Brain pericyte (primary cell): ENCODE data around the gene DNAJC11.
"Not testable (repeated sequence)": the region's sequence is repeated elsewhere in the genome, so short reads cannot be mapped to it uniquely, and the experiment has no call there.

Experiments used
- DNase-seq: peaks from one replicate; pipeline ENCODE4 v3.0.0-alpha.2; 2012; ENCODE audit warnings: low read depth, low spot score

DNAJC11 gene, protein sequence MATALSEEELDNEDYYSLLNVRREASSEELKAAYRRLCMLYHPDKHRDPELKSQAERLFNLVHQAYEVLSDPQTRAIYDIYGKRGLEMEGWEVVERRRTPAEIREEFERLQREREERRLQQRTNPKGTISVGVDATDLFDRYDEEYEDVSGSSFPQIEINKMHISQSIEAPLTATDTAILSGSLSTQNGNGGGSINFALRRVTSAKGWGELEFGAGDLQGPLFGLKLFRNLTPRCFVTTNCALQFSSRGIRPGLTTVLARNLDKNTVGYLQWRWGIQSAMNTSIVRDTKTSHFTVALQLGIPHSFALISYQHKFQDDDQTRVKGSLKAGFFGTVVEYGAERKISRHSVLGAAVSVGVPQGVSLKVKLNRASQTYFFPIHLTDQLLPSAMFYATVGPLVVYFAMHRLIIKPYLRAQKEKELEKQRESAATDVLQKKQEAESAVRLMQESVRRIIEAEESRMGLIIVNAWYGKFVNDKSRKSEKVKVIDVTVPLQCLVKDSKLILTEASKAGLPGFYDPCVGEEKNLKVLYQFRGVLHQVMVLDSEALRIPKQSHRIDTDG

DNA sequence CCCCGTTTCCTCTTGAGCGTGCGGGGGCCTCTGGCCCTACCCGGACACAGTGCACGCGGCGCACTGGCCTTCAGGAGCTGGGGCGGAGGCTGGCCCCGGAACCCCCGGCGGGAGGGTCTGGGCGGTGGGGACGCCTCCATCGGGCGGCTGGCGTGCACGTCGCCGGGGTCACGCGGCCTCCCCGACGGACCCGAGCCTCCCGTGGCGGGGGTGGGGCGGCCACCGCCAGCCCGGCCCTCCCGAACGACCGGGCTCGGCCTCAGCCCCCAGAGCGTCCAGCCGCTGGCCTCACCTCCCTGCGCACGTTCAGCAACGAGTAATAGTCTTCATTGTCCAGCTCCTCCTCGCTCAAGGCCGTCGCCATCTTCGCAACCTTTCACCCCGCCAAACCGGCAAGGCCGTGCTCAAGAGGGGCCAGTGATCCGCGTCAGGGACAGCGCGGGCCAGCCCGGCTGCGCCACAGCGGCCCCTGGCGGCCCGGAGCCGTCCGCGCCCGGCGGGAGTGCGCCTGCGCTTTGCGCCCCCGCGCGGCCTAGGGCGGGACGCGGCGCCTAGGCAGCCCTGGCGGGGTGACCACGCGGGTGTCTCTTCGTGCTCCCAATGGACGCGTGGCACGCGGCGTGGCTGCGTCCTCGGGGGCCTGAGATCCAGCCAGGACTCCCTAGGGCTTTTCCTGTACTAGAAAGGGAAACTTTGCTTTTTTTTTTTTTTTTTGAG lies at the start of gene DNAJC11:
Gene DNAJC11 (minus strand): TSS at position 380 of the 717 bp plus-strand sequence. CDS start 16 bp downstream, at position 364.
- peak; percentile 34 for DNase-seq

- no peak for DNase-seq
Measured at GRCh38 chr1:6750490-6750889, 48.9 kb upstream of the DNAJC11 start.

DNA sequence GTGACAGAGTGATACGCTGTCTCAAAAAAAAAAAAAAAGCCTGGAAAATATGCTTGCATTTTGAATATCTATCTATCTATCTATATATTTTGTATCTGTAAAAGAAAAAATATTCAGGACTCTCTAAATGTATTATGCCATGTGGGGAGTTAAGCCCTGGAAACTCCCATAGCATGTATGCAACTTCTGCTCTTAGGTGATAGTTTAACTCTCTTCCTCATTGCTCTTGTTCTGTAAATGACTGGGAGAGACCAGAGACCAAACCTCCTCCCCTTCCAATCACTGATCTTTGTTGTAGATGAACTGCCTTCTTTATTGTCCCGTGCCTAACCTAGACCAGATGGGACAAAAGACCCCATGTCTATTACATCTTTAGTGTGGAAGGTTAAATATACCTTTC lies 46.1 kb upstream of the DNAJC11 start:
- DNase-seq: no peak

DNA sequence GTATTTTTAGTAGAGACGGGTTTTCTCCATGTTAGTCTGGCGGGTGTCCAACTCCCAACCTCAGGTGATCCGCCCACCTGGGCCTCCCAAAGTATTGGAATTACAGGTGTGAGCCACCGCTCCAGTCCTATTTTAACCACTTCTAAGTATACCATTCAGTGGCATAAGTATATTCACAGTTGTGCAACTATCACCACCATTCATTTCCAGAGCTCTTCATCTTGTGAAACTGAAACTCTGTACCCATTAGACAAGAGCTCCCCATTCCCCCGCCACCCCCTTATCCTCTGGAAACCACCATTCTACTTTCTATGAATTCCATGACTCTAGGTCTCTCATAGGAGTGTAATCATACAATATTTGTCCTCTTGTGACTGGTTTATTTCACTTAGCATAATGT lies 43.5 kb upstream of the DNAJC11 start:
- no peak for DNase-seq

DNA sequence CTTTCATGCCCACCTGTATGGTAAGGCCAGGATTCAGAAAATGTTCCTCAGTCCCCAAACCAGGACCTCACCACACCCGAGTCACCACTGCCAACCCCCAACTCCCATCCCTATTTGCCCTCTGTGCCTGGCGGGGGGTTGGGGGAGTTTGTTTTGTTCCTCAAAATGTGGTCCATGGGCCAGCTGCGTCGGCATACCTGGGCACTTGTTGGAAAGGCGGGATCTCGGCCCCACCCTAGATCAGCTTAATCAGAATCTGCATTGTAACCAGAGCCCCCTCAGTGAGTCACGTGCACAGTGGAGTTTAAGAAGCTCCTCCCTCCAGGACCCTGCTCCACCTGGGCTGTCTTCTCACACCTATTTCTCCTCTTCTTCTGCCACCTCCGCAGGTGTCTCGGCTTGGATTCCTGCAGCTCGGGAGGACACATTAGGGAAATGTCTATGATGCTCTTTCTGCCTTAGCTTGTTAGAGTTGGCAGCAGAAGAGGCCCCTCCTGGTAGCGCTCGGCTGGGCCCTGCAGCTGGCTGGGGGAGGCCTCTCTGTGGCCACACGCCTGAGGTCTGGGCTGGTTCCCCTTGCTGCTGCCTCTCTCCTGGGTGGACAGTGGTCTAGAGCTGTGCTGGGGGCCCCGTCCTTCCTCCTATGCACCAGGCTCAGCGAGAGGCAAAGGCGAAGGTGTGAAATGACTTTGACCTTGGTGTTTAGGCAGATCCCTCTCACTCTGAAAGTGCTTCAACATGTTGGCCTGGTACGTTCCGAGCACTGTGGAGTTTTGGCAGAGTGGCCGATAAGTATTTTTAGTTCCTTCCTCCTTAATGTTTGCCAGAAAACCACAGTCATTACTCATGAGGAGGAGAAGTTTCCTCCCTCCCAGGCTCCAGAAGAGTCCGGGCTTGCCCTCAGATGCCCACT lies 41.8 kb upstream of the DNAJC11 start:
- DNase-seq: peak; percentile 22

GRCh38 chr1:6742676-6743188 lies 41.1 kb upstream of the DNAJC11 start:
- DNase-seq: not testable (repeated sequence)

- no peak for DNase-seq
Measured at GRCh38 chr1:6738987-6739676, 37.5 kb upstream of the DNAJC11 start.

DNA sequence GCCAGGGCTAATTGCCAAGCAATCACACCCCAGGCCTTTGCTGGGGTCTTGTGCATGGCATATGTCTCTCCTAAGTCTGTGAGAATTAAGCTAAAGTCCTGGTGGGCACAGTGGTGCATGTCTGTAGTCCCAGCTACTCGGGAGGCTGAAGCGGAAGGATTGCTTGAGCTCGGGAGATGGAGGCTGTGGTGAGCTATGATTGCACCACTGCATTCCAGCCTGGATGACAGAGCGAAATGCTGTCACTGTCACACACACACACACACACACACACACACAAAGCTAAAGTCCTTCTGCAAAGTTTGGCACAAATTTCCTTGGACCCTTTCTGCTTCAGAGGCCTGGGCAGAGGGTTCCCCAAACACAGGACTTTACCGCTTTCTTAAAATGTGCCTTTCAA lies 31.3 kb upstream of the DNAJC11 start:
- DNase-seq: no peak

GRCh38 chr1:6731905-6732304 lies 30.3 kb upstream of the DNAJC11 start:
- DNase-seq: no peak

GRCh38 chr1:6730880-6731279 lies 29.3 kb upstream of the DNAJC11 start:
- DNase-seq: no peak

DNA sequence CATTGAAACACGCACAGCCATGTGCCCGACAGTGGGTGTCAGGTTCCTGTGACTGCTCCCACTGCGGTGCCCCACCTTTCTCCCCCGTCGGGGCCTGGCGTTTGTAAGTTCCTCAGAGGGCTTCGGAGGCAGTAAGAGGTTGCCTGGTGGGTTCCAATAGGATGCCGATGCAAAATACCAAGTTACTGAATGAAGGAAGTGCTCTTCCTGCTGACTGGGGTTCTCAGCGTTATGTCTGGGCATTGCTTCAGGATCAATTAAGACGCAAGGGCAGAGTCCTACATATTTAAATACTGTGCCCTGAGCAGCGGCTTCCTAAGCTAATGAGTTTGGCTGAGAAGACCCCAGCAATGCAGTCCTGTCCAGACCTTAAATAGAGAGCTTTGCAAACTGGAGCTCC lies 28.9 kb upstream of the DNAJC11 start:
- DNase-seq: no peak

DNA sequence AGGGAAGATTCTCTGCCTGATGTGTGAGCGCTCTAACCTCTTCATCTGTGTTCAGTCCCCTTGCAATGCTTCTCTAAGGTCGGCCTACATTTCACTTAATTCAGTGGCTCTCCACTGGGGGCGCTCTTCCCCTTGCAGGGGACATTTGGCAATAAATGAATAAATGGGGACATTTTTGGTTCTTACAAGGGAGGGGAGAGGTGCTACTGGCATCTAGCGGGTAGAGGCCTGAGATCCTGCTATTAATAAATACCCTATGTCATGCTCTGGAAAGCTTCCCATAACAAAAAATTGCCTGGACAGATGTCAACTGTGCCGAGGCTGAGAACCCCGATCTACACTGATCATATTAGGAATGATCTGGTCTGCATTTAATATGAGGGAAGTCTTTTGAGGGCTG lies 25.9 kb upstream of the DNAJC11 start:
- no peak for DNase-seq

- no peak for DNase-seq
Measured at GRCh38 chr1:6726253-6726652, 24.6 kb upstream of the DNAJC11 start.

GRCh38 chr1:6724517-6725141 lies 23.0 kb upstream of the DNAJC11 start:
- DNase-seq: no peak

DNA sequence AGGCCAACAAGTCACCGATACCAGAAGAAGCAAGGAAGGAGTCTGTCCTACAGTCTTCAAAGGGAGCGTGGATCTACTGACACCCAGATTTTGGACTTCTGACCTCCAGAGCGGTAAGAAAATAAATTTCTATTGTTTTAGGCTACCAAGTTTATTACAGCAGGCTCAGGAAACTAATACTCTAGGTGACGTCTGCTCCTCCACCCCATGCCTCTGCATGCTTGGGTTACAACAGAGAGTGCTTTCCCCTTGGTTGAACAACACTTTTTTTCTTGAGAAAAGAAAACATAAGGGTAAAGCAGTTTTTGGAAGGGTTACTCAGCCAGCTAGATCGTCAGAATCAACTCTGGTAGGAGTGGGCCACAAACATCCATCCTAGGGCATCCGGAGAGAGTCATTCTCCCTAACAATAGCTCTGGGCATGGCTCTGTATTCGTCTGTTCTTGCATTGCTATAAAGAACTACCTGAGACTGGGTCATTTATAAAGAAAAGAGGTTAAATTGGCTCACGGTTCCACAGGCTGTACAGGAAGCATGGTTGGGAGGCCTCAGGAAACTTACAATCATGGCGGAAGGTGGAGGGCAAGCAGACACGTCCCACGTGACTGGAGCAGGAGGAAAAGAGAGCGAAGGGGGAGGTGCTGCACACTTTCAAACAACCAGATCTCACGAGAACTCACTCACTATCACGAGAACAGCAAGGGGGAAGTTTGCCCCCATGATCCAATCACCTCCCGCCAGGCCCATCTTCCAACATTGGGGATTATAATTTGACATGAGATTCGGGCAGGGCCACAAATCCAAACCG lies 22.2 kb upstream of the DNAJC11 start:
- no peak for DNase-seq

DNA sequence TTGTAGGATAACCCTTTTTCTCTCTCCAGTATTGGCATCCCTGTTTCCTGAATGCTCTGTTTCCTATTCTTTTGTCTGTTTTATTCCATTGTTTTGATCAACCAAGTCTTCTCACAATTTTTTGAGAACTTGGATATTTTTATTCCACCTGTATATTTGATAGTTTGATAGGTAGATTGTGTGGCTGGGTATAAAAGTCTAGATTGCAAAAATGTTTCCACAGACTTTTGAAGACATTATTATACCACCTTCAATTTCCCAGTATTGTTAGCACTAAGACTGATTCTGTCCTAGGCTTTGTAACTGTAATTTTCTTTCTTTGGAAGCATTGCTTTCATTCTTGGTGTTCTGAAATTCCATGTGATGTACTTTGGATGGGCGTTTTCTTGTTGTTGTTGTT lies 9.6 kb upstream of the DNAJC11 start:
- DNase-seq: no peak

- DNase-seq: no peak
Measured at GRCh38 chr1:6704746-6705145, 3.1 kb upstream of the DNAJC11 start.

- DNase-seq: no peak
Measured at GRCh38 chr1:6703016-6703415, 1.4 kb upstream of the DNAJC11 start.

- no peak for DNase-seq
Measured at GRCh38 chr1:6700853-6701436, 671 bp downstream of the DNAJC11 start.
